Measurements from ENCODE around the gene FLRT1.
"Not testable (repeated sequence)": the region's sequence is repeated elsewhere in the genome, so short reads cannot be mapped to it uniquely, and the experiment has no call there.

Gene FLRT1

GRCh38 chr11:64025205-64025604, 10.5 kb upstream of the FLRT1 start:
- DNase-seq (ENCODE audit: low read depth in 2 of 2), result no peak

GRCh38 chr11:64026575-64027205, 9.0 kb upstream of the FLRT1 start:
- DNase-seq (ENCODE audit: low read depth in 2 of 2), result no peak

GRCh38 chr11:64027651-64028397, 7.9 kb upstream of the FLRT1 start:
- no peak for DNase-seq (ENCODE audit: low read depth in 2 of 2)

- no peak for DNase-seq (ENCODE audit: low read depth in 2 of 2)
These were observed 7.2 kb upstream of the FLRT1 start for GRCh38 chr11:64028398-64029115.

- no peak for DNase-seq (ENCODE audit: low read depth in 2 of 2)
These were observed 6.0 kb upstream of the FLRT1 start for GRCh38 chr11:64029773-64030172.

- DNase-seq (ENCODE audit: low read depth in 2 of 2), result no peak
These were observed 4.7 kb upstream of the FLRT1 start for GRCh38 chr11:64031001-64031400.

GRCh38 chr11:64032050-64032449, 3.7 kb upstream of the FLRT1 start:
- DNase-seq (ENCODE audit: low read depth in 2 of 2), result no peak

GRCh38 chr11:64034411-64034811, 1.3 kb upstream of the FLRT1 start:
- DNase-seq (ENCODE audit: low read depth in 2 of 2), result no peak

GRCh38 chr11:64035081-64035524, 628 bp upstream of the FLRT1 start:
- no peak for DNase-seq (ENCODE audit: low read depth in 2 of 2)

GRCh38 chr11:64036087-64037026, 626 bp downstream of the FLRT1 start:
- DNase-seq (ENCODE audit: low read depth in 2 of 2), result no peak

GRCh38 chr11:64037027-64037634, 1.4 kb downstream of the FLRT1 start:
- DNase-seq (ENCODE audit: low read depth in 2 of 2), result no peak

GRCh38 chr11:64038500-64038899, 2.8 kb downstream of the FLRT1 start:
- no peak for DNase-seq (ENCODE audit: low read depth in 2 of 2)

- DNase-seq (ENCODE audit: low read depth in 2 of 2), result no peak
These were observed 3.4 kb downstream of the FLRT1 start for GRCh38 chr11:64039012-64039665.

GRCh38 chr11:64040684-64041322, 5.1 kb downstream of the FLRT1 start:
- DNase-seq (ENCODE audit: low read depth in 2 of 2), result no peak

- DNase-seq (ENCODE audit: low read depth in 2 of 2), result no peak
These were observed 6.1 kb downstream of the FLRT1 start for GRCh38 chr11:64041846-64042245.

- no peak for DNase-seq (ENCODE audit: low read depth in 2 of 2)
These were observed 6.6 kb downstream of the FLRT1 start for GRCh38 chr11:64042301-64042700.

GRCh38 chr11:64043545-64043944, 7.8 kb downstream of the FLRT1 start:
- no peak for DNase-seq (ENCODE audit: low read depth in 2 of 2)

GRCh38 chr11:64044730-64045393, 9.1 kb downstream of the FLRT1 start:
- DNase-seq (ENCODE audit: low read depth in 2 of 2), result no peak

GRCh38 chr11:64045700-64046099, 10.0 kb downstream of the FLRT1 start:
- DNase-seq (ENCODE audit: low read depth in 2 of 2), result no peak

- not testable (repeated sequence) for DNase-seq (ENCODE audit: low read depth in 2 of 2)
These were observed 11.6 kb downstream of the FLRT1 start for GRCh38 chr11:64047373-64047772.
